HCT116 (cell line): ENCODE data around the gene GRIP1.

Experiments used
- CEBPB ChIP-seq: IDR thresholded peaks from 2 replicates; pipeline ENCODE4 v1.6.1; 2012; ENCODE audit warnings: low read depth
- ELF1 ChIP-seq: IDR thresholded peaks from 2 replicates; pipeline ENCODE4 v1.6.1; 2012; ENCODE audit warnings: low read depth, borderline replicate concordance
- EZH2 ChIP-seq: fragments of 200-600 bp; sonication (generic); IDR thresholded peaks from 2 replicates; pipeline ENCODE4 v1.6.1; 2017; ENCODE audit warnings: antibody characterized with exemption, mixed run types
- EZH2phosphoT487 ChIP-seq: fragments of 200-600 bp; IDR thresholded peaks from 2 replicates; pipeline ENCODE4 v1.6.1; 2018; ENCODE audit warnings: antibody characterized with exemption, borderline replicate concordance
- POLR2A ChIP-seq: IDR thresholded peaks from 2 replicates; pipeline ENCODE4 v1.7.0; 2011; ENCODE audit warnings: borderline replicate concordance; ENCODE audit not compliant: insufficient read depth, insufficient read length; ENCODE audit errors: extremely low read depth
- POLR2AphosphoS5 ChIP-seq: IDR thresholded peaks from 2 replicates; pipeline ENCODE4 v1.6.1; 2011; ENCODE audit warnings: mild to moderate bottlenecking, low read depth, low read length, moderate library complexity
- RAD21 ChIP-seq: IDR thresholded peaks from 2 replicates; pipeline ENCODE4 v1.6.1; 2012; ENCODE audit warnings: low read depth, mild to moderate bottlenecking
- SIN3A ChIP-seq: IDR thresholded peaks from 2 replicates; pipeline ENCODE4 v1.6.1; 2012; ENCODE audit warnings: low read depth
- SP1 ChIP-seq: IDR thresholded peaks from 2 replicates; pipeline ENCODE4 v1.6.1; 2012; ENCODE audit warnings: low read depth
- TCF7L2 ChIP-seq: IDR thresholded peaks from 2 replicates; pipeline ENCODE4 v1.7.0; 2011; ENCODE audit warnings: borderline replicate concordance, inconsistent platforms; ENCODE audit not compliant: insufficient read depth, insufficient read length; ENCODE audit errors: extremely low read depth
- YY1 ChIP-seq: IDR thresholded peaks from 2 replicates; pipeline ENCODE4 v1.6.1; 2011; ENCODE audit warnings: low read length, low read depth, moderate library complexity, mild to moderate bottlenecking; ENCODE audit not compliant: insufficient replicate concordance; ENCODE audit errors: extremely low read depth
- TF ChIP-seq, protein P1 (sequence below), 3 experiments: fragments of 200-600 bp in 1 of 3; sonication (generic) in 1 of 3; IDR thresholded peaks in 2 of 3; conservative IDR thresholded peaks in 1 of 3; 2 replicates each; pipeline ENCODE4 v1.5.1; 2012 to 2017; ENCODE audit warnings: low read depth in 2 of 3, low read length in 2 of 3, antibody characterized with exemption in 1 of 3, borderline replicate concordance in 1 of 3, control low read depth in 1 of 3, mild to moderate bottlenecking in 1 of 3, mixed read lengths in 1 of 3, mixed run types in 1 of 3, moderate library complexity in 1 of 3; ENCODE audit not compliant: insufficient read depth in 1 of 3

DNA sequence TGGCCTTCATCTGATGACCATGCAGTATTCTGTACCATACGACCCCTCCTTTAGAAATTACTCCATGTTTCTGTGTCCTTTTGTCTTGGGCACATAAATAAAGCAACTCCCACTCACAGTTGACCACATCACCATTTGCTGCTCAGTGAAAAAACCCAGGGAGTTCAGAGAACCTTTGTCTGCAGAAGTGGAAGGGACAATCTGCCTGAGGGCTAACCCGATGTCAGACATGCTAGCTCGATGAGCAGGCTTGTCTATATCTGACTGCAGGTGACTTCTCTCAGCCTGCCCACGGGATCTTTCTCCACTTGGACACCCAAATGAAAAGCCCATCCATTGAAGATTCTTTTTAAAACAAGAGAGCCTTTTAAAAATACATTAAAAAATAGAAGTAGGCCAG lies 45.7 kb upstream of the GRIP1 start:
- TF ChIP-seq, protein P1, sequence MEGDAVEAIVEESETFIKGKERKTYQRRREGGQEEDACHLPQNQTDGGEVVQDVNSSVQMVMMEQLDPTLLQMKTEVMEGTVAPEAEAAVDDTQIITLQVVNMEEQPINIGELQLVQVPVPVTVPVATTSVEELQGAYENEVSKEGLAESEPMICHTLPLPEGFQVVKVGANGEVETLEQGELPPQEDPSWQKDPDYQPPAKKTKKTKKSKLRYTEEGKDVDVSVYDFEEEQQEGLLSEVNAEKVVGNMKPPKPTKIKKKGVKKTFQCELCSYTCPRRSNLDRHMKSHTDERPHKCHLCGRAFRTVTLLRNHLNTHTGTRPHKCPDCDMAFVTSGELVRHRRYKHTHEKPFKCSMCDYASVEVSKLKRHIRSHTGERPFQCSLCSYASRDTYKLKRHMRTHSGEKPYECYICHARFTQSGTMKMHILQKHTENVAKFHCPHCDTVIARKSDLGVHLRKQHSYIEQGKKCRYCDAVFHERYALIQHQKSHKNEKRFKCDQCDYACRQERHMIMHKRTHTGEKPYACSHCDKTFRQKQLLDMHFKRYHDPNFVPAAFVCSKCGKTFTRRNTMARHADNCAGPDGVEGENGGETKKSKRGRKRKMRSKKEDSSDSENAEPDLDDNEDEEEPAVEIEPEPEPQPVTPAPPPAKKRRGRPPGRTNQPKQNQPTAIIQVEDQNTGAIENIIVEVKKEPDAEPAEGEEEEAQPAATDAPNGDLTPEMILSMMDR (IDR thresholded peaks at IDR 0.05 in 2 of 3, conservative IDR thresholded peaks at IDR 0.05 in 1 of 3; ENCODE audit: borderline replicate concordance in 1 of 3, insufficient read depth in 1 of 3, low read depth in 2 of 3, low read length in 2 of 3) = no peak
- TF ChIP-seq POLR2A (no peak), YY1 (no peak), TCF7L2 (no peak), SIN3A (no peak), POLR2AphosphoS5 (no peak), EZH2phosphoT487 (no peak), SP1 (no peak), EZH2 (no peak), CEBPB (no peak), ELF1 (no peak), RAD21 (no peak)
